T-helper 1 cell treated with Interleukin-12 subunit alpha and Interleukin-12 subunit beta and Interleukin-4 antibody, amounts not matched to agents 30 μg/mL and 1 μg/mL, for 36 hours (primary cell): ENCODE measurements around the gene ZFHX3.
"Not testable (repeated sequence)": the region's sequence is repeated elsewhere in the genome, so short reads cannot be mapped to it uniquely, and the experiment has no call there.

ENCODE experiments used
- H3K27ac Mint-ChIP-seq: one replicate; pipeline ENCODE4 v1.8.0; 2021; ENCODE audit warnings: mild to moderate bottlenecking, mixed read lengths
- H3K27me3 Mint-ChIP-seq: one replicate; pipeline ENCODE4 v1.8.0; 2021; ENCODE audit warnings: low read depth, mixed read lengths
- H3K36me3 Mint-ChIP-seq: one replicate; pipeline ENCODE4 v1.8.0; 2021; ENCODE audit warnings: low read depth, mixed read lengths
- H3K4me1 Mint-ChIP-seq: one replicate; pipeline ENCODE4 v1.8.0; 2021; ENCODE audit warnings: low read depth, mixed read lengths
- H3K4me3 Mint-ChIP-seq: one replicate; pipeline ENCODE4 v1.8.0; 2021; ENCODE audit warnings: mild to moderate bottlenecking, moderate library complexity, mixed read lengths
- H3K9me3 Mint-ChIP-seq: one replicate; pipeline ENCODE4 v1.8.0; 2021; ENCODE audit warnings: mixed read lengths

Gene ZFHX3

GRCh38 chr16:73018821-73019456, 29.0 kb downstream of the ZFHX3 start:
- Mint-ChIP-seq H3K27ac (no peak overlapping the region), H3K27me3 (no peaks in the 10 kb centered on the region), H3K4me3 (no peak overlapping the region), H3K9me3 (no peaks in the 10 kb centered on the region), H3K36me3 (no peaks in the 10 kb centered on the region), H3K4me1 (no peaks in the 10 kb centered on the region)

GRCh38 chr16:73017321-73017720, 30.6 kb downstream of the ZFHX3 start:
- Mint-ChIP-seq H3K27me3 (no peaks in the 10 kb centered on the region), H3K4me1 (no peaks in the 10 kb centered on the region), H3K27ac (no peak overlapping the region), H3K9me3 (no peaks in the 10 kb centered on the region), H3K4me3 (no peak overlapping the region), H3K36me3 (no peaks in the 10 kb centered on the region)

- no peaks in the 10 kb centered on the region for H3K36me3 Mint-ChIP-seq
- H3K4me3 Mint-ChIP-seq: no peak overlapping the region
- H3K27me3 Mint-ChIP-seq: no peaks in the 10 kb centered on the region
- H3K27ac Mint-ChIP-seq: no peak overlapping the region
- H3K4me1 Mint-ChIP-seq: no peaks in the 10 kb centered on the region
- no peaks in the 10 kb centered on the region for H3K9me3 Mint-ChIP-seq
These were observed 31.5 kb downstream of the ZFHX3 start for GRCh38 chr16:73016488-73016830.

GRCh38 chr16:73015612-73016487, 32.1 kb downstream of the ZFHX3 start:
- H3K4me1 Mint-ChIP-seq: no peaks in the 10 kb centered on the region
- no peak overlapping the region for H3K27ac Mint-ChIP-seq
- H3K4me3 Mint-ChIP-seq: no peak overlapping the region
- no peaks in the 10 kb centered on the region for H3K9me3 Mint-ChIP-seq
- H3K27me3 Mint-ChIP-seq: no peaks in the 10 kb centered on the region
- H3K36me3 Mint-ChIP-seq: no peaks in the 10 kb centered on the region

- H3K9me3 Mint-ChIP-seq: no peaks in the 10 kb centered on the region
- no peak overlapping the region for H3K4me3 Mint-ChIP-seq
- H3K27ac Mint-ChIP-seq: no peak overlapping the region
- no peaks in the 10 kb centered on the region for H3K36me3 Mint-ChIP-seq
- H3K27me3 Mint-ChIP-seq: no peaks in the 10 kb centered on the region
- H3K4me1 Mint-ChIP-seq: no peaks in the 10 kb centered on the region
These were observed 33.2 kb downstream of the ZFHX3 start for GRCh38 chr16:73014768-73015167.

GRCh38 chr16:73013974-73014373, 34.0 kb downstream of the ZFHX3 start:
- no peaks in the 10 kb centered on the region for H3K4me1 Mint-ChIP-seq
- no peaks in the 10 kb centered on the region for H3K9me3 Mint-ChIP-seq
- no peaks in the 10 kb centered on the region for H3K36me3 Mint-ChIP-seq
- no peak overlapping the region for H3K27ac Mint-ChIP-seq
- H3K4me3 Mint-ChIP-seq: no peak overlapping the region
- H3K27me3 Mint-ChIP-seq: no peaks in the 10 kb centered on the region

GRCh38 chr16:73012341-73012740, 35.6 kb downstream of the ZFHX3 start:
- Mint-ChIP-seq H3K27me3 (peaks cover 5% of the 10 kb centered on the region), H3K36me3 (no peaks in the 10 kb centered on the region), H3K27ac (no peak overlapping the region), H3K4me1 (no peaks in the 10 kb centered on the region), H3K4me3 (no peak overlapping the region), H3K9me3 (no peaks in the 10 kb centered on the region)

- Mint-ChIP-seq H3K4me1 (no peaks in the 10 kb centered on the region), H3K9me3 (no peaks in the 10 kb centered on the region), H3K27me3 (peaks cover 5% of the 10 kb centered on the region), H3K27ac (no peak overlapping the region), H3K4me3 (no peak overlapping the region), H3K36me3 (no peaks in the 10 kb centered on the region)
These were observed 36.0 kb downstream of the ZFHX3 start for GRCh38 chr16:73011926-73012325.

GRCh38 chr16:73010150-73010676, 37.7 kb downstream of the ZFHX3 start:
- peaks cover 9% of the 10 kb centered on the region for H3K27me3 Mint-ChIP-seq
- H3K27ac Mint-ChIP-seq: no peak overlapping the region
- no peak overlapping the region for H3K4me3 Mint-ChIP-seq
- H3K9me3 Mint-ChIP-seq: no peaks in the 10 kb centered on the region
- H3K4me1 Mint-ChIP-seq: no peaks in the 10 kb centered on the region
- H3K36me3 Mint-ChIP-seq: no peaks in the 10 kb centered on the region

GRCh38 chr16:73009710-73010109, 38.2 kb downstream of the ZFHX3 start:
- not testable (repeated sequence) for H3K27me3 Mint-ChIP-seq, H3K4me1 Mint-ChIP-seq, H3K27ac Mint-ChIP-seq

GRCh38 chr16:73006026-73006425, 41.9 kb downstream of the ZFHX3 start:
- Mint-ChIP-seq H3K4me1 (no peaks in the 10 kb centered on the region), H3K9me3 (peaks cover 5% of the 10 kb centered on the region), H3K27ac (no peak overlapping the region), H3K4me3 (no peak overlapping the region), H3K36me3 (no peaks in the 10 kb centered on the region), H3K27me3 (peaks cover 9% of the 10 kb centered on the region)

More at GRCh38 chr16:73009710-73010109, 38.2 kb downstream of the ZFHX3 start:
- not testable (repeated sequence) for H3K9me3 Mint-ChIP-seq, H3K4me3 Mint-ChIP-seq, H3K36me3 Mint-ChIP-seq

- peaks cover 13% of the 10 kb centered on the region for H3K9me3 Mint-ChIP-seq
- no peaks in the 10 kb centered on the region for H3K36me3 Mint-ChIP-seq
- H3K4me1 Mint-ChIP-seq: no peaks in the 10 kb centered on the region
- no peak overlapping the region for H3K27ac Mint-ChIP-seq
- no peak overlapping the region for H3K4me3 Mint-ChIP-seq
- peaks cover 8% of the 10 kb centered on the region for H3K27me3 Mint-ChIP-seq
These were observed 45.1 kb downstream of the ZFHX3 start for GRCh38 chr16:73002866-73003265.

GRCh38 chr16:73000907-73001521, 46.9 kb downstream of the ZFHX3 start:
- Mint-ChIP-seq H3K27me3 (no peaks in the 10 kb centered on the region), H3K4me3 (no peak overlapping the region), H3K4me1 (no peaks in the 10 kb centered on the region), H3K27ac (no peak overlapping the region), H3K9me3 (peaks cover 16% of the 10 kb centered on the region), H3K36me3 (no peaks in the 10 kb centered on the region)

- no peaks in the 10 kb centered on the region for H3K36me3 Mint-ChIP-seq
- no peaks in the 10 kb centered on the region for H3K4me1 Mint-ChIP-seq
- H3K27me3 Mint-ChIP-seq: no peaks in the 10 kb centered on the region
- peaks cover 16% of the 10 kb centered on the region for H3K9me3 Mint-ChIP-seq
- no peak overlapping the region for H3K4me3 Mint-ChIP-seq
- H3K27ac Mint-ChIP-seq: no peak overlapping the region
These were observed 47.7 kb downstream of the ZFHX3 start for GRCh38 chr16:73000020-73000906.
